A673 (cell line): ENCODE data around the gene ADGRD1. TPM values are rescaled to one million over a fixed set of nuclear protein-coding genes. Genes with fewer than 3 reads are reported as not detected.

ENCODE experiments used
- BruUV-seq: library from RNA; stranded (reverse); fragments of 400-500 nt; replicated peaks from 2 replicates; lab custom pipeline; 2021; lab: Mats Ljungman, UMichigan
- CTCF ChIA-PET: fragments of 300-600 bp; sonication (Branson Sonifier 250); formaldehyde crosslinking; loops from one replicate; lab custom pipeline; 2022; ENCODE audit warnings: antibody characterized with exemption; lab: Charles Lee
- POLR2A ChIA-PET: fragments of 300-600 bp; sonication (Branson Sonifier 250); formaldehyde crosslinking; loops from one replicate; lab custom pipeline; 2022; ENCODE audit warnings: antibody characterized with exemption; ENCODE audit not compliant: low non-redundant PET; lab: Charles Lee
- DNase-seq: peaks from one replicate; pipeline ENCODE4 v3.0.0-alpha.2; 2015; ENCODE audit warnings: low spot score
- H3K27ac ChIP-seq: fragments of 200-600 bp; sonication (generic); 2 replicates; pipeline ENCODE4 v1.5.1; 2016; ENCODE audit warnings: mixed run types, low read depth, mild to moderate bottlenecking, mixed read lengths, antibody characterized with exemption, low read length; ENCODE audit not compliant: poor library complexity, severe bottlenecking
- H3K27me3 ChIP-seq: fragments of 200-600 bp; sonication (generic); replicated peaks from 2 replicates; pipeline ENCODE4 v1.6.1; 2017; ENCODE audit warnings: mixed run types, low read depth, mild to moderate bottlenecking, mixed read lengths, antibody characterized with exemption, low read length; ENCODE audit not compliant: insufficient read depth, poor library complexity
- H3K36me3 ChIP-seq: fragments of 200-600 bp; sonication (generic); 2 replicates; pipeline ENCODE4 v1.6.1; 2016; ENCODE audit warnings: mixed run types, mild to moderate bottlenecking, mixed read lengths, antibody characterized with exemption, low read length; ENCODE audit not compliant: insufficient read depth, poor library complexity, severe bottlenecking
- H3K4me1 ChIP-seq: fragments of 200-600 bp; sonication (generic); 2 replicates; pipeline ENCODE4 v1.6.1; 2017; ENCODE audit warnings: mixed run types, mild to moderate bottlenecking, mixed read lengths, antibody characterized with exemption, low read length; ENCODE audit not compliant: insufficient read depth, poor library complexity, severe bottlenecking
- H3K4me3 ChIP-seq: fragments of 200-600 bp; sonication (generic); 2 replicates; pipeline ENCODE4 v1.5.1; 2016; ENCODE audit warnings: low read depth, mixed run types, mild to moderate bottlenecking, mixed read lengths, low read length; ENCODE audit not compliant: poor library complexity, severe bottlenecking
- H3K9me3 ChIP-seq: fragments of 200-600 bp; sonication (generic); 2 replicates; pipeline ENCODE4 v1.6.1; 2016; ENCODE audit warnings: mixed run types, low read depth, mild to moderate bottlenecking, mixed read lengths, antibody characterized with exemption, low read length; ENCODE audit not compliant: poor library complexity, severe bottlenecking
- CTCF ChIP-seq: fragments of 300-800, 200-600 bp; sonication (generic); conservative IDR thresholded peaks from 2 replicates; pipeline ENCODE4 v1.5.1; 2017; ENCODE audit warnings: low read depth, mild to moderate bottlenecking, antibody characterized with exemption, low read length, moderate library complexity, mixed read lengths
- EZH2 ChIP-seq: fragments of 200-600 bp; sonication (generic); IDR thresholded peaks from 2 replicates; pipeline ENCODE4 v1.6.1; 2017; ENCODE audit warnings: borderline replicate concordance, low read depth, mild to moderate bottlenecking, mixed read lengths, antibody characterized with exemption, low read length; ENCODE audit not compliant: poor library complexity, severe bottlenecking
- intact Hi-C: fragments of 100-400 bp; cut with micrococcal nuclease; formaldehyde crosslinking; loops from one replicate; pipeline ENCODE4 v1.10.0; 2022; ENCODE audit not compliant: unreplicated experiment
- total RNA-seq: library from RNA; stranded (reverse); gene quantifications from 2 replicates; pipeline ENCODE4 v1.2.3, GENCODE V29; 2021

ADGRD1 gene
- total RNA-seq, 1 experiment from 2014 or later, result not detected

- Histone ChIP-seq H3K4me1 (peaks cover 5% of the 10 kb centered on the region), H3K27ac (no peak overlapping the region), H3K27me3 (no peaks in the 10 kb centered on the region), H3K36me3 (no peaks in the 10 kb centered on the region), H3K9me3 (no peaks in the 10 kb centered on the region), H3K4me3 (no peak overlapping the region)
- ChIA-PET POLR2A (no interaction called here), CTCF (no interaction called here)
- intact Hi-C loops, result no loop called here
- no peak for DNase-seq
- no TSS peak for BruUV-seq
- TF ChIP-seq EZH2, result no peak
- TF ChIP-seq CTCF, result no peak
These were observed 182.3 kb downstream of the ADGRD1 start for GRCh38 chr12:131135786-131136538.

- no TSS peak for BruUV-seq
- Histone ChIP-seq H3K27ac (no peak overlapping the region), H3K4me1 (peaks cover 5% of the 10 kb centered on the region), H3K27me3 (no peaks in the 10 kb centered on the region), H3K4me3 (no peak overlapping the region), H3K9me3 (no peaks in the 10 kb centered on the region), H3K36me3 (no peaks in the 10 kb centered on the region)
- CTCF ChIA-PET, result no interaction called here
- TF ChIP-seq EZH2, result no peak
- no peak for TF ChIP-seq CTCF
- intact Hi-C loops, result no loop called here
- POLR2A ChIA-PET, result no interaction called here
- no peak for DNase-seq
These were observed 182.8 kb downstream of the ADGRD1 start for GRCh38 chr12:131136539-131136872.

GRCh38 chr12:131137009-131137835 is 183.5 kb downstream of the ADGRD1 start:
- CTCF ChIA-PET, result interaction anchor here (0.6 kb wide), 1 partner anchor 288 kb away, joined by 3 read pairs; no protein-coding TSS in a partner anchor
- no peaks in the 10 kb centered on the region for H3K36me3 ChIP-seq
- DNase-seq, result no peak
- intact Hi-C loops, result no loop called here
- no peak overlapping the region for H3K27ac ChIP-seq
- TF ChIP-seq EZH2, result no peak
- no peak for TF ChIP-seq CTCF
- H3K4me1 ChIP-seq, result peaks cover 2% of the 10 kb centered on the region
- H3K4me3 ChIP-seq, result no peak overlapping the region
- no peaks in the 10 kb centered on the region for H3K27me3 ChIP-seq
- H3K9me3 ChIP-seq, result no peaks in the 10 kb centered on the region
- BruUV-seq, result no TSS peak
- POLR2A ChIA-PET, result no interaction called here
